KMS-11 (cell line): ENCODE data around the gene DMXL2.

ENCODE experiments used
- H2AFZ ChIP-seq: fragments of 200-600 bp; sonication (generic); 2 replicates; pipeline ENCODE4 v1.6.1; 2016; ENCODE audit warnings: antibody characterized with exemption, mixed run types, low read depth
- H3K27ac ChIP-seq: fragments of 200-600 bp; sonication (generic); 2 replicates; pipeline ENCODE4 v1.6.1; 2016; ENCODE audit warnings: mild to moderate bottlenecking, mixed run types
- H3K27me3 ChIP-seq: fragments of 200-600 bp; sonication (generic); 2 replicates; pipeline ENCODE4 v1.6.1; 2017; ENCODE audit warnings: mild to moderate bottlenecking, low read depth, mixed run types, moderate library complexity; ENCODE audit not compliant: insufficient read depth
- H3K36me3 ChIP-seq: fragments of 200-600 bp; sonication (generic); 2 replicates; pipeline ENCODE4 v1.6.1; 2017; ENCODE audit warnings: mild to moderate bottlenecking, mixed run types; ENCODE audit not compliant: insufficient read depth
- H3K4me1 ChIP-seq: fragments of 200-600 bp; sonication (generic); 2 replicates; pipeline ENCODE4 v1.6.1; 2016; ENCODE audit warnings: mild to moderate bottlenecking, low read depth, mixed run types; ENCODE audit not compliant: poor library complexity, severe bottlenecking
- H3K4me2 ChIP-seq: fragments of 200-600 bp; sonication (generic); 2 replicates; pipeline ENCODE4 v1.7.0; 2016; ENCODE audit warnings: mild to moderate bottlenecking, mixed run types
- H3K4me3 ChIP-seq: fragments of 200-600 bp; sonication (generic); IDR thresholded peaks from 2 replicates; pipeline ENCODE4 v1.6.1; 2017; ENCODE audit warnings: low read depth, low read length, mixed read lengths; ENCODE audit not compliant: insufficient read depth
- H3K79me2 ChIP-seq: fragments of 200-600 bp; sonication (generic); 2 replicates; pipeline ENCODE4 v1.6.1; 2016; ENCODE audit warnings: low read depth, mixed run types; ENCODE audit not compliant: insufficient read depth
- H3K9ac ChIP-seq: fragments of 200-600 bp; sonication (generic); 2 replicates; pipeline ENCODE4 v1.6.1; 2016; ENCODE audit warnings: mild to moderate bottlenecking, mixed run types
- H4K20me1 ChIP-seq: fragments of 200-600 bp; sonication (generic); 2 replicates; pipeline ENCODE4 v1.6.1; 2016; ENCODE audit warnings: mild to moderate bottlenecking, mixed run types; ENCODE audit not compliant: insufficient read depth
- CTCF ChIP-seq: fragments of 200-600 bp; sonication (generic); conservative IDR thresholded peaks from 2 replicates; pipeline ENCODE4 v1.6.1; 2017; ENCODE audit warnings: low read depth, mild to moderate bottlenecking, antibody characterized with exemption, low read length, moderate library complexity, mixed read lengths

Gene DMXL2

GRCh38 chr15:51491941-51492340, 130.6 kb downstream of the DMXL2 start:
- no peak for TF ChIP-seq CTCF
- Histone ChIP-seq H3K79me2 (no peaks in the 10 kb centered on the region), H3K36me3 (no peaks in the 10 kb centered on the region), H3K27me3 (no peaks in the 10 kb centered on the region), H3K9ac (no peak overlapping the region), H3K4me2 (no peak overlapping the region), H3K4me3 (no peak overlapping the region), H3K27ac (no peak overlapping the region), H3K4me1 (no peaks in the 10 kb centered on the region), H4K20me1 (no peaks in the 10 kb centered on the region), H2AFZ (no peak overlapping the region)

GRCh38 chr15:51484781-51485180, 137.8 kb downstream of the DMXL2 start:
- Histone ChIP-seq H3K27me3 (no peaks in the 10 kb centered on the region), H3K4me3 (no peak overlapping the region)

GRCh38 chr15:51483985-51484384, 138.6 kb downstream of the DMXL2 start:
- H2AFZ ChIP-seq = no peak overlapping the region
- H3K36me3 ChIP-seq = no peaks in the 10 kb centered on the region
- H3K4me3 ChIP-seq = no peak overlapping the region
- no peaks in the 10 kb centered on the region for H3K79me2 ChIP-seq
- TF ChIP-seq CTCF = no peak
- H3K27ac ChIP-seq = no peak overlapping the region
- H3K4me2 ChIP-seq = no peak overlapping the region
- no peaks in the 10 kb centered on the region for H3K4me1 ChIP-seq
- H3K9ac ChIP-seq = no peak overlapping the region
- no peaks in the 10 kb centered on the region for H4K20me1 ChIP-seq
- no peaks in the 10 kb centered on the region for H3K27me3 ChIP-seq

More at GRCh38 chr15:51484781-51485180, 137.8 kb downstream of the DMXL2 start:
- H2AFZ ChIP-seq = no peak overlapping the region
- no peaks in the 10 kb centered on the region for H3K4me1 ChIP-seq
- H3K4me2 ChIP-seq = no peak overlapping the region
- H4K20me1 ChIP-seq = no peaks in the 10 kb centered on the region
- H3K79me2 ChIP-seq = no peaks in the 10 kb centered on the region
- no peak overlapping the region for H3K9ac ChIP-seq
- no peaks in the 10 kb centered on the region for H3K36me3 ChIP-seq
- no peak for TF ChIP-seq CTCF
- H3K27ac ChIP-seq = no peak overlapping the region

GRCh38 chr15:51483520-51483919, 139.1 kb downstream of the DMXL2 start:
- no peak overlapping the region for H3K27ac ChIP-seq
- H3K4me2 ChIP-seq = no peak overlapping the region
- TF ChIP-seq CTCF = no peak
- no peak overlapping the region for H2AFZ ChIP-seq
- H3K9ac ChIP-seq = no peak overlapping the region
- H3K79me2 ChIP-seq = no peaks in the 10 kb centered on the region
- H3K4me3 ChIP-seq = no peak overlapping the region
- no peaks in the 10 kb centered on the region for H3K36me3 ChIP-seq
- no peaks in the 10 kb centered on the region for H3K27me3 ChIP-seq
- H3K4me1 ChIP-seq = no peaks in the 10 kb centered on the region
- no peaks in the 10 kb centered on the region for H4K20me1 ChIP-seq
